Tibial artery (tissue), 4 donors: ENCODE results near the gene ZBTB14.

Source experiments
- DNase-seq, 2 donors: peaks; one replicate each; pipeline ENCODE4 v3.0.0-alpha.2; 2019
- H3K27ac ChIP-seq, 2 donors: fragments of 200-600 bp; sonication (generic) in 1 of 2; 1 replicate in 1 of 2; 2 replicates in 1 of 2; pipeline ENCODE4 v1.5.1; 2018 to 2019; ENCODE audit warnings: mild to moderate bottlenecking in 1 of 2
- H3K27me3 ChIP-seq, 2 donors: fragments of 200-600 bp; sonication (generic) in 1 of 2; one replicate each; pipeline versions ENCODE4 v1.5.1 to v1.6.0; 2016 to 2019
- H3K36me3 ChIP-seq, 3 donors: fragments of 200-600 bp; sonication (generic) in 2 of 3; one replicate each; pipeline ENCODE4 v1.5.1; 2016 to 2019; ENCODE audit warnings: mild to moderate bottlenecking in 2 of 3
- H3K4me1 ChIP-seq, 4 donors: fragments of 200-600 bp; sonication (generic) in 2 of 4; 1 replicate in 3 of 4; 2 replicates in 1 of 4; pipeline ENCODE4 v1.5.1; 2016 to 2019
- H3K4me3 ChIP-seq, 2 donors: fragments of 200-600 bp; sonication (generic) in 1 of 2; 1 replicate in 1 of 2; 2 replicates in 1 of 2; pipeline ENCODE4 v1.5.1; 2018 to 2019; ENCODE audit warnings: mild to moderate bottlenecking in 2 of 2
- H3K9me3 ChIP-seq, 3 donors: fragments of 200-600 bp; sonication (generic) in 1 of 3; one replicate each; pipeline ENCODE4 v1.5.1; 2016 to 2019
- CTCF ChIP-seq, 2 experiments: fragments of 200-600 bp in 1 of 2; fragments of 450-650 bp in 1 of 2; IDR thresholded peaks; one replicate each; pipeline ENCODE4 v1.5.1; 2017 to 2019; ENCODE audit warnings: antibody characterized with exemption in 2 of 2, mild to moderate bottlenecking in 1 of 2, moderate library complexity in 1 of 2
- intact Hi-C: fragments of 100-400 bp; cut with DNase I; formaldehyde crosslinking; loops from one replicate; pipeline ENCODE4 v1.15.0; 2023; ENCODE audit warnings: low total_unique reads

ZBTB14 gene

GRCh38 chr18:5287854-5288253 is 7.7 kb downstream of the ZBTB14 start:
- Histone ChIP-seq H3K9me3 (no peaks in the 10 kb centered on the region), H3K27ac (no peak overlapping the region), H3K4me1 (no peaks in the 10 kb centered on the region), H3K4me3 (no peak overlapping the region), H3K36me3 (peaks cover 10 to 22% (median 18%) of the 10 kb centered on the region in 3 donors), H3K27me3 (no peaks in the 10 kb centered on the region)
- no peak for DNase-seq
- intact Hi-C loops = no loop called here
- no peak for TF ChIP-seq CTCF (IDR thresholded peaks at IDR 0.05)

DNA sequence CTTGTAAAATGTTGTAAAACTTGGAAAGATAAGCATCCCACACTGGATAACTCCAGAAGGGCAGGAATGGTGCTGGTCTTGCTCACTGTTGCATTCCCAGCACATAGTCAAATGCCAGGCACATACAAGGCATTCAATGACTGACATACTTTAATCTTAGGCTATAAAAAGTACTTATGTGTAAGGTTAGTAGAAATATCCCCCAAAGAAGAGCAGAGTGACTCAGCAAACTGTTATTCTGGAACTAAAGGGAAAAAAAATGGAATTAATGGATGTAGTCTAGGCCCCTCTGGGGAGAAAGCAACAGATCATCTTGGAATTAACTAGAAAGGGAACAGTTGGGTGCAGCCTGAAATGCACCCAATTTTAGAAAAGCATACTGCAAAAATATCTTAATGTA is 9.0 kb downstream of the ZBTB14 start:
- H3K4me1 ChIP-seq = no peaks in the 10 kb centered on the region
- H3K4me3 ChIP-seq = no peak overlapping the region
- no peak for DNase-seq

GRCh38 chr18:5285326-5285725 is 10.2 kb downstream of the ZBTB14 start:
- H3K4me3 ChIP-seq = no peak overlapping the region
- no peak overlapping the region for H3K27ac ChIP-seq
- no peak for TF ChIP-seq CTCF (IDR thresholded peaks at IDR 0.05)
- no peak for DNase-seq
- H3K36me3 ChIP-seq = peaks cover 0 to 9% (median 0%) of the 10 kb centered on the region in 3 donors
- no peaks in the 10 kb centered on the region for H3K27me3 ChIP-seq
- H3K4me1 ChIP-seq = no peaks in the 10 kb centered on the region
- intact Hi-C loops = no loop called here
- H3K9me3 ChIP-seq = no peaks in the 10 kb centered on the region

More for the DNA sequence above, 9.0 kb downstream of the ZBTB14 start:
- H3K27ac ChIP-seq = no peak overlapping the region
- H3K27me3 ChIP-seq = no peaks in the 10 kb centered on the region
- peaks cover 6 to 21% (median 10%) of the 10 kb centered on the region in 3 donors for H3K36me3 ChIP-seq
- no peak for TF ChIP-seq CTCF (IDR thresholded peaks at IDR 0.05)
- H3K9me3 ChIP-seq = no peaks in the 10 kb centered on the region
- intact Hi-C loops = no loop called here

- Histone ChIP-seq H3K4me3 (no peak overlapping the region), H3K4me1 (no peaks in the 10 kb centered on the region), H3K27me3 (no peaks in the 10 kb centered on the region), H3K27ac (no peak overlapping the region), H3K9me3 (peaks cover 0 to 3% (median 0%) of the 10 kb centered on the region in 3 donors), H3K36me3 (peaks cover 0 to 4% (median 0%) of the 10 kb centered on the region in 3 donors)
- no peak for TF ChIP-seq CTCF (IDR thresholded peaks at IDR 0.05)
- DNase-seq = no peak
- intact Hi-C loops = no loop called here
These were observed 10.7 kb downstream of the ZBTB14 start for GRCh38 chr18:5284808-5285207.

DNA sequence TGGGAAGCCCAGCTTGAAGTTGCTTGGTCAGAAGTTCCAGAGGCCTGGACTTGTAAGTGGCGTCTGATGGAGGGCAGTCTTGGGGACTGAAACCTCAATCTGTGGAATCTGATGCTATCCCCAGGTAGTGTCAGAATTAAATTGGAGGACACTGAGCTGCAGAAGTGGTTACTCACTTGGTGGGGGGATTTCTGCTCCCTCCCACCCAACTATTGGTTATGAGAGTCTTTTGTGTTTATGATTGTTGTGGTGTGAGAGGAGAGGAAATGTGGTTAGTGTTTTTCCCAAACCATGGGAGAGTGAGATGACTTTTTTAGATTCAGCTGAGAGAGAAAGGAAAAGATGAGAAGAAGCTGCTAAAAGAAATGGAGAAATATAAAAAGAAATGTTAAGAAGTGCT is 12.8 kb downstream of the ZBTB14 start:
- Histone ChIP-seq H3K4me1 (no peaks in the 10 kb centered on the region), H3K36me3 (peaks cover 0 to 3% (median 0%) of the 10 kb centered on the region in 3 donors), H3K4me3 (no peak overlapping the region), H3K27ac (no peak overlapping the region), H3K27me3 (no peaks in the 10 kb centered on the region), H3K9me3 (peaks cover 0 to 6% (median 0%) of the 10 kb centered on the region in 3 donors)
- DNase-seq = no peak
- intact Hi-C loops = no loop called here
- TF ChIP-seq CTCF (IDR thresholded peaks at IDR 0.05) = no peak

DNA sequence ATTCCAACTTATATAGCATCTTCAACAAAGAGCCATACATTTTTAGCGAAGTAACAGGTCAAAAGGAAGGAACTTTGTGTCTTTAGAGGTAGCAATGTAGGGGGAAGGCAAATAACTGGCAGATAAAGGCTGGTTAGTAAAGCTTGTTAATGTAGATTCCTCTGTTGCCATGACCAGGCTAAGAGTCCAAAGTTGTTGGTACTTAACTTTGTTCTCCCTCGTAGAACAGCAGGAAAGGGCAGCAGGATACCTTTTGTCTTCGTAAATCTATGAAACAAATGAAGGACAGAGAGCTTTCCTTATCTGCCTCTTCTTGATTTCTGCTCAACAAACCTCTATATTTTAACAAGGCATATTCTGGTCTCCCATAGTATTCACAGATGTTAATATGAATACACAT is 18.6 kb downstream of the ZBTB14 start:
- TF ChIP-seq CTCF (IDR thresholded peaks at IDR 0.05) = no peak
- H3K27me3 ChIP-seq = no peaks in the 10 kb centered on the region
- no peak overlapping the region for H3K27ac ChIP-seq
- H3K36me3 ChIP-seq = no peaks in the 10 kb centered on the region
- H3K4me3 ChIP-seq = no peak overlapping the region
- intact Hi-C loops = no loop called here
- H3K9me3 ChIP-seq = peaks cover 0 to 6% (median 0%) of the 10 kb centered on the region in 3 donors
- no peaks in the 10 kb centered on the region for H3K4me1 ChIP-seq
- no peak for DNase-seq
